Caco-2 (cell line): ENCODE data around the gene DDAH2. TPM values are rescaled to one million over a fixed set of nuclear protein-coding genes. Genes with fewer than 3 reads are reported as not detected.

Experiments used
- BruUV-seq: library from RNA; stranded (reverse); fragments of 400-500 nt; replicated peaks from 2 replicates; lab custom pipeline; 2021; lab: Mats Ljungman, UMichigan
- CTCF ChIA-PET: fragments of 300-600 bp; sonication (Branson Sonifier 250); formaldehyde crosslinking; loops from one replicate; lab custom pipeline; 2022; ENCODE audit warnings: antibody characterized with exemption; lab: Charles Lee
- POLR2A ChIA-PET: fragments of 300-600 bp; sonication (Branson Sonifier 250); formaldehyde crosslinking; loops from one replicate; lab custom pipeline; 2022; ENCODE audit warnings: antibody characterized with exemption; lab: Charles Lee
- DNase-seq, 2 experiments: peaks; one replicate each; pipeline versions ENCODE4 v3.0.0 to v3.0.0-alpha.2; 2020 to 2022
- H3K27me3 ChIP-seq: replicated peaks from 2 replicates; pipeline ENCODE4 v1.6.0; 2011; ENCODE audit warnings: low read length; ENCODE audit not compliant: control insufficient read depth, insufficient read depth
- H3K36me3 ChIP-seq: 2 replicates; pipeline ENCODE4 v1.5.1; 2011; ENCODE audit warnings: low read length; ENCODE audit not compliant: control insufficient read depth, insufficient read depth
- H3K4me1 ChIP-seq: fragments of 250-450 bp; sonication (Bioruptor Pico); 2 replicates; pipeline ENCODE4 v1.5.1; 2020; ENCODE audit warnings: mild to moderate bottlenecking
- H3K4me3 ChIP-seq: 2 replicates; pipeline ENCODE4 v1.5.1; 2011; ENCODE audit warnings: low read depth, mild to moderate bottlenecking, control low read depth, low read length
- H3K9me3 ChIP-seq: fragments of 250-450 bp; sonication (Bioruptor Pico); 2 replicates; pipeline ENCODE4 v1.5.1; 2020; ENCODE audit warnings: mild to moderate bottlenecking, moderate library complexity
- H3K27ac Mint-ChIP-seq: one replicate; pipeline ENCODE4 v1.8.0; 2022; ENCODE audit warnings: mixed read lengths; ENCODE audit not compliant: unreplicated experiment
- H3K27me3 Mint-ChIP-seq: one replicate; pipeline ENCODE4 v1.8.0; 2022; ENCODE audit warnings: mixed read lengths; ENCODE audit not compliant: insufficient read depth, unreplicated experiment
- H3K36me3 Mint-ChIP-seq: one replicate; pipeline ENCODE4 v1.8.0; 2022; ENCODE audit warnings: mild to moderate bottlenecking, mixed read lengths; ENCODE audit not compliant: insufficient read depth, unreplicated experiment
- H3K4me1 Mint-ChIP-seq: one replicate; pipeline ENCODE4 v1.8.0; 2022; ENCODE audit warnings: low read depth, mixed read lengths; ENCODE audit not compliant: unreplicated experiment
- H3K4me3 Mint-ChIP-seq: one replicate; pipeline ENCODE4 v1.8.0; 2022; ENCODE audit warnings: mild to moderate bottlenecking, moderate library complexity, mixed read lengths; ENCODE audit not compliant: unreplicated experiment
- H3K9me3 Mint-ChIP-seq: one replicate; pipeline ENCODE4 v1.8.0; 2022; ENCODE audit warnings: mixed read lengths; ENCODE audit not compliant: unreplicated experiment
- intact Hi-C: fragments of 100-400 bp; cut with micrococcal nuclease; formaldehyde crosslinking; loops from one replicate; pipeline ENCODE4 v1.10.0; 2022; ENCODE audit not compliant: unreplicated experiment
- microRNA-seq: library from miRNA; unstranded; fragments of <30 nt; microRNA quantifications from one replicate; pipeline ENCODE4 v1.2.0, GENCODE V29; 2022
- total RNA-seq: library from RNA; stranded (reverse); gene quantifications from 2 replicates; pipeline ENCODE4 v1.2.3, GENCODE V29; 2022
- TF ChIP-seq, protein P1 (sequence below), 2 experiments: fragments of 200-600 bp in 1 of 2; IDR thresholded peaks; 1 replicate in 1 of 2; 2 replicates in 1 of 2; pipeline versions ENCODE4 v1.5.1 to v1.8.0; 2011 to 2022; ENCODE audit warnings: antibody characterized with exemption in 1 of 2, control low read depth in 1 of 2, inconsistent platforms in 1 of 2, low read depth in 1 of 2, low read length in 1 of 2, mild to moderate bottlenecking in 1 of 2, moderate library complexity in 1 of 2; ENCODE audit not compliant: insufficient read depth in 1 of 2, severe bottlenecking in 1 of 2, unreplicated experiment in 1 of 2

DDAH2 gene
- total RNA-seq, 1 experiment from 2014 or later = 82.4 TPM

DNA sequence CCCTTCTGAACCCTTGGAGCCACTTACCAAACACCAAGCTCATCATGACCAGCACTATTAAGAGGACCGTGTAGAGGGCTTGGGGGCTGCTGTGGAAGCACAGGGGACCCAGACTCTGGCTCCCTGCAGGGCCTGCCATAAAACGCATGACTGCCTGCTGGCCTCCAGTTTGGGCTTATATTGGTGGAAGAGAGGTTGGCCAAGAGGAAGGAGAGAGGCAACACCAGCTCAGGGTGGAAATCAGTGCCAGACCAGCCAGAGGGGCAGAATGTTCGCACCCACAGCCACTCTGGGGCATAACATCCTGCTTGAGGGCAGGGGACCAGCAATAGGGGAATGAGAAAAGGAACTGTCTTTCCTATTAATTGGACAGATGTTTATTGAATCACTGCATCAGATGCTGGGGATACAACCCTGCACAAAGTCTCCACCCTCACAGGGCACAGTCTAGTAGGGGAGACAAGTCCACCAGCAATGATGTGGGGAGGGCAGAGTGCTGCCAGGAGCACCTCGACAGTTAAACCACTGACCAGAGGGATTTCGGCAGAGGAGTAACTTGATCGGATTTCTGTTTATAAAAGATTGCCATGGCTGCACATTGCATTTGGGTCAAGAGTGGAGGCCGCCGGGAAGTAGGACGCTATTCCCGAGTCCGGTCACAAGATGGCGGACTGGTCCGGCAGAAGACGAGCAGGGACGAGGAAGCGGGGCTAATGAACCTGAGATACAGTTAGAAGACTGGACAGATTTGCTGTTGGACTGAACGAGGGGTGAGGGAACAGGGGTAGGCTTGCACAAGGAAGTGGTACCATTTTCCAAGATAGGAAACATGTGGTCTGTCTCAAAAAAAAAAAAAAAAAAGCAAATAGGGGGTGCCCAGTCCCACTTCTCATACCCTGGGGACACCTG is 48.6 kb downstream of the DDAH2 start, which contains the start of gene LY6G5C:
Gene LY6G5C, minus strand, starts transcription at position 842 of the 909 bp plus-strand sequence. Its CDS starts 694 bp downstream, at position 148.
- Histone ChIP-seq H3K9me3 (no peaks in the 10 kb centered on the region), H3K27me3 (no peaks in the 10 kb centered on the region), H3K36me3 (no peaks in the 10 kb centered on the region), H3K4me1 (peaks cover 25% of the 10 kb centered on the region), H3K4me3 (peak within 1 kb of the TSS; percentile 49)
- intact Hi-C loops = loop anchor here (1.0 to 2.0 kb wide), 5 partner anchors 22 to 183 kb away; partner anchors contain the start of genes ABHD16A and DDAH2
- peaks cover 20% of the 10 kb centered on the region for H3K36me3 Mint-ChIP-seq
- peak; percentile 85 to 87 for DNase-seq
- no TSS peak for BruUV-seq
- peak within 1 kb of the TSS; percentile 76 for H3K4me3 Mint-ChIP-seq
- peak within 1 kb of the TSS; percentile 54 for H3K27ac Mint-ChIP-seq
- TF ChIP-seq, protein P1, sequence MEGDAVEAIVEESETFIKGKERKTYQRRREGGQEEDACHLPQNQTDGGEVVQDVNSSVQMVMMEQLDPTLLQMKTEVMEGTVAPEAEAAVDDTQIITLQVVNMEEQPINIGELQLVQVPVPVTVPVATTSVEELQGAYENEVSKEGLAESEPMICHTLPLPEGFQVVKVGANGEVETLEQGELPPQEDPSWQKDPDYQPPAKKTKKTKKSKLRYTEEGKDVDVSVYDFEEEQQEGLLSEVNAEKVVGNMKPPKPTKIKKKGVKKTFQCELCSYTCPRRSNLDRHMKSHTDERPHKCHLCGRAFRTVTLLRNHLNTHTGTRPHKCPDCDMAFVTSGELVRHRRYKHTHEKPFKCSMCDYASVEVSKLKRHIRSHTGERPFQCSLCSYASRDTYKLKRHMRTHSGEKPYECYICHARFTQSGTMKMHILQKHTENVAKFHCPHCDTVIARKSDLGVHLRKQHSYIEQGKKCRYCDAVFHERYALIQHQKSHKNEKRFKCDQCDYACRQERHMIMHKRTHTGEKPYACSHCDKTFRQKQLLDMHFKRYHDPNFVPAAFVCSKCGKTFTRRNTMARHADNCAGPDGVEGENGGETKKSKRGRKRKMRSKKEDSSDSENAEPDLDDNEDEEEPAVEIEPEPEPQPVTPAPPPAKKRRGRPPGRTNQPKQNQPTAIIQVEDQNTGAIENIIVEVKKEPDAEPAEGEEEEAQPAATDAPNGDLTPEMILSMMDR (IDR thresholded peaks at IDR 0.05; ENCODE audit: insufficient read depth in 1 of 2, low read depth in 1 of 2, low read length in 1 of 2, severe bottlenecking in 1 of 2, unreplicated experiment in 1 of 2) = peak; percentile 66 to 81
- peaks cover 17% of the 10 kb centered on the region for H3K4me1 Mint-ChIP-seq
- CTCF ChIA-PET = interaction anchor here (0.6 to 2.3 kb wide), 20 partner anchors 10 to 183 kb away, joined by 3 to 18 read pairs (median 4); partner anchors contain the start of genes ABHD16A, CLIC1, CSNK2B and HSPA1B
- POLR2A ChIA-PET = interaction anchor here (1.0 kb wide), 2 partner anchors 57 to 135 kb away, joined by 3 read pairs; partner anchors contain the start of gene HSPA1L
- no peaks in the 10 kb centered on the region for H3K9me3 Mint-ChIP-seq
- no peaks in the 10 kb centered on the region for H3K27me3 Mint-ChIP-seq

DNA sequence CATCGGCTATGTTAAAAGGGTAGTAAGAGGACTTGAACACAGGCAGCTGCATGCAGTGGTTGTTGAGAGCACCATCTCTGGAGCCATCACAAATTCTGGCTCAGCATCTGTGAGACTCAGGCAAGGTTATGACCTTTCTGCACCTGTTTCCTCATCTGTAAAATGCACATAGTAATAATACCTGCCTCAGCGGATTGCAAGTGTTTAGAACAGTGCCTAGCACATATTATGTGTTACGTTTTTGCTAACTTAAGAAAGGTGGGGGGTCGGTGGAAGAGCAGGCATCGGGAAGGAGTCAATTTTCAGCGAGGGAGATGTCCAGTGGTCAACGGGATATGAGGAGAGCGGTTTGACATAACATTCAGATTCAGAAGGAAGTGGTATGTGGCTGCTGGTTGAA is 51.1 kb downstream of the DDAH2 start:
- TF ChIP-seq, protein P1 (IDR thresholded peaks at IDR 0.05; ENCODE audit: insufficient read depth in 1 of 2, low read depth in 1 of 2, low read length in 1 of 2, severe bottlenecking in 1 of 2, unreplicated experiment in 1 of 2) = no peak
- intact Hi-C loops = no loop called here

More for the DNA sequence above, 51.1 kb downstream of the DDAH2 start:
- Histone ChIP-seq H3K4me1 (peaks cover 14% of the 10 kb centered on the region), H3K9me3 (no peaks in the 10 kb centered on the region), H3K27me3 (no peaks in the 10 kb centered on the region), H3K36me3 (no peaks in the 10 kb centered on the region; the same call in 1 of the 2 replicates), H3K4me3 (no peak overlapping the region)
- ChIA-PET CTCF (no interaction called here), POLR2A (no interaction called here)
- Mint-ChIP-seq H3K27ac (no peak overlapping the region), H3K9me3 (no peaks in the 10 kb centered on the region), H3K36me3 (peaks cover 18% of the 10 kb centered on the region), H3K4me3 (no peak overlapping the region), H3K27me3 (no peaks in the 10 kb centered on the region), H3K4me1 (peaks cover 11% of the 10 kb centered on the region)
- no TSS peak for BruUV-seq
- DNase-seq = no peak

Small RNAs within 50 kb of the gene (microRNA-seq; reads per million reads assigned to microRNA genes)
- gene MIR4646 = 0.93 reads per million

Other genes starting within 250 kb of the DDAH2 start
- 6.4 and 7.5 TPM in 2 replicates for gene MICB, start 231.2 kb downstream of the DDAH2 start, total RNA-seq
- gene MCCD1, start 200.3 kb downstream of the DDAH2 start, total RNA-seq = not detected in 2 replicates
- gene DDX39B, start 187.3 kb downstream of the DDAH2 start, total RNA-seq = 416 and 423 TPM in 2 replicates
- gene ATP6V1G2, start 182.7 kb downstream of the DDAH2 start, total RNA-seq = 0.26 and 0.43 TPM in 2 replicates
- 14.7 and 17.4 TPM in 2 replicates for gene NFKBIL1, start 181.7 kb downstream of the DDAH2 start, total RNA-seq
- not detected in 2 replicates for gene LTA, start 157.0 kb downstream of the DDAH2 start, total RNA-seq
- gene TNF, start 153.7 kb downstream of the DDAH2 start, total RNA-seq = not detected in 2 replicates
- gene LTB, start 146.9 kb downstream of the DDAH2 start, total RNA-seq = not detected in 2 replicates
- gene LST1, start 143.0 kb downstream of the DDAH2 start, total RNA-seq = not detected in 2 replicates
- gene NCR3, start 136.3 kb downstream of the DDAH2 start, total RNA-seq = not detected in 2 replicates
- gene AIF1, start 114.1 kb downstream of the DDAH2 start, total RNA-seq = 2.2 and 2.7 TPM in 2 replicates
- gene PRRC2A, start 108.6 kb downstream of the DDAH2 start, total RNA-seq = 213 and 222 TPM in 2 replicates
- gene BAG6, start 76.6 kb downstream of the DDAH2 start, total RNA-seq = 354 and 376 TPM in 2 replicates
- gene APOM, start 73.4 kb downstream of the DDAH2 start, total RNA-seq = 14.8 and 15.8 TPM in 2 replicates
- gene C6orf47, start 68.5 kb downstream of the DDAH2 start, total RNA-seq = 19.4 and 19.7 TPM in 2 replicates
- 20.3 TPM in 2 replicates for gene GPANK1, start 64.3 kb downstream of the DDAH2 start, total RNA-seq
- 219 and 221 TPM in 2 replicates for gene CSNK2B, start 63.2 kb downstream of the DDAH2 start, total RNA-seq
- gene LY6G5B, start 59.3 kb downstream of the DDAH2 start, total RNA-seq = 13.9 and 17.5 TPM in 2 replicates
- 2.0 and 2.9 TPM in 2 replicates for gene LY6G5C, start 48.2 kb downstream of the DDAH2 start, total RNA-seq
- 62.7 and 63.2 TPM in 2 replicates for gene ABHD16A, start 26.0 kb downstream of the DDAH2 start, total RNA-seq
- gene LY6G6F, start 22.4 kb downstream of the DDAH2 start, total RNA-seq = not detected in 2 replicates
- not detected in 2 replicates for gene LY6G6D, start 14.0 kb downstream of the DDAH2 start, total RNA-seq
- gene LY6G6C, start 7.6 kb downstream of the DDAH2 start, total RNA-seq = 0.88 and 1.3 TPM in 2 replicates
- not detected in 2 replicates for gene MPIG6B, start 5.9 kb downstream of the DDAH2 start, total RNA-seq
- gene CLIC1, start 7.2 kb upstream of the DDAH2 start, total RNA-seq = 374 and 420 TPM in 2 replicates
- gene MSH5, start 10.7 kb upstream of the DDAH2 start, total RNA-seq = 49.6 and 51.0 TPM in 2 replicates
- 6.4 and 13.0 TPM in 2 replicates for gene SAPCD1, start 33.4 kb upstream of the DDAH2 start, total RNA-seq
- 0.61 and 1.5 TPM in 2 replicates for gene VWA7, start 48.0 kb upstream of the DDAH2 start, total RNA-seq
- 132 and 135 TPM in 2 replicates for gene VARS1, start 66.5 kb upstream of the DDAH2 start, total RNA-seq
- gene LSM2, start 77.7 kb upstream of the DDAH2 start, total RNA-seq = 56.3 and 61.2 TPM in 2 replicates
- 0.86 and 1.6 TPM in 2 replicates for gene HSPA1L, start 86.0 kb upstream of the DDAH2 start, total RNA-seq
- gene HSPA1A, start 86.2 kb upstream of the DDAH2 start, total RNA-seq = 77.3 and 96.9 TPM in 2 replicates
- gene HSPA1B, start 98.4 kb upstream of the DDAH2 start, total RNA-seq = 99.0 and 112 TPM in 2 replicates
- gene NEU1, start 133.5 kb upstream of the DDAH2 start, total RNA-seq = 173 and 176 TPM in 2 replicates
- 0.57 TPM in 1 of 2 replicates, not detected in the other for gene SLC44A4, start 149.7 kb upstream of the DDAH2 start, total RNA-seq
- 64.3 and 65.7 TPM in 2 replicates for gene EHMT2, start 168.4 kb upstream of the DDAH2 start, total RNA-seq
- 9.6 and 11.7 TPM in 2 replicates for gene ZBTB12, start 172.8 kb upstream of the DDAH2 start, total RNA-seq
- gene C2, start 198.4 kb upstream of the DDAH2 start, total RNA-seq = 4.8 and 4.9 TPM in 2 replicates
- 31.0 and 32.1 TPM in 2 replicates for gene CFB, start 216.8 kb upstream of the DDAH2 start, total RNA-seq
- gene NELFE, start 229.7 kb upstream of the DDAH2 start, total RNA-seq = 75.3 and 82.0 TPM in 2 replicates
- gene SKIC2, start 229.9 kb upstream of the DDAH2 start, total RNA-seq = 70.0 and 77.9 TPM in 2 replicates
- gene DXO, start 242.8 kb upstream of the DDAH2 start, total RNA-seq = 22.4 and 23.7 TPM in 2 replicates